HepG2 (cell line): ENCODE data around the gene RAB17. TPM values are rescaled to one million over a fixed set of nuclear protein-coding genes. Genes with fewer than 3 reads are reported as not detected.

Source experiments
- ATAC-seq: fragments of 200-7000 bp; cut with Tn5 transposase; 3 replicates; pipeline ENCODE4 v1.9.1; 2020; ENCODE audit warnings: mild to moderate bottlenecking, moderate library complexity
- BruUV-seq: library from RNA; stranded (reverse); fragments of 400-500 nt; replicated peaks from 2 replicates; lab custom pipeline; 2021; lab: Mats Ljungman, UMichigan
- CTCF ChIA-PET: fragments of 300-600 bp; formaldehyde crosslinking; extraction: SDS; loops from one replicate; lab custom pipeline; 2021; ENCODE audit warnings: low total read pairs, inconsistent platforms, low intra/inter-chr PET ratio; lab: Yijun Ruan, JAX
- POLR2A ChIA-PET: fragments of 350-600 bp; sonication (Branson Sonifier 250); formaldehyde crosslinking; loops from one replicate; lab custom pipeline; 2020; ENCODE audit warnings: antibody characterized with exemption, inconsistent platforms; lab: Yijun Ruan, JAX
- DNase-seq: peaks from one replicate; pipeline ENCODE4 v3.0.0-alpha.2; 2015; ENCODE audit warnings: low spot score
- FAIRE-seq: peaks from 3 replicates; lab custom pipeline; 2011; peaks lifted over from hg19 to GRCh38; lab: Jason Lieb, UNC
- H2AFZ ChIP-seq: one replicate; pipeline ENCODE4 v1.6.1; 2011; ENCODE audit warnings: low read length, inconsistent platforms
- H3K27ac ChIP-seq: fragments of 300-600 bp; 3 replicates; pipeline ENCODE4 v1.8.0; 2011; ENCODE audit warnings: mixed run types, mild to moderate bottlenecking, mixed read lengths, low read length, inconsistent platforms; ENCODE audit not compliant: insufficient read depth; ENCODE audit errors: extremely low read length
- H3K27me3 ChIP-seq, 2 experiments: fragments of 200-600 bp in 1 of 2; 2 replicates in 1 of 2; 3 replicates in 1 of 2; pipeline versions ENCODE4 v1.6.0 to v1.8.0; 2011; ENCODE audit warnings: low read length in 2 of 2, mild to moderate bottlenecking in 2 of 2, moderate library complexity in 2 of 2, inconsistent platforms in 1 of 2; ENCODE audit not compliant: insufficient read depth in 2 of 2, control insufficient read depth in 1 of 2
- H3K36me3 ChIP-seq, 2 experiments: fragments of 200-600 bp in 1 of 2; replicated peaks in 1 of 2; 2 replicates in 1 of 2; 3 replicates in 1 of 2; pipeline versions ENCODE4 v1.5.1 to v1.8.0; 2011; ENCODE audit warnings: low read length in 2 of 2, inconsistent platforms in 1 of 2; ENCODE audit not compliant: insufficient read depth in 2 of 2, control insufficient read depth in 1 of 2
- H3K4me1 ChIP-seq: 2 replicates; pipeline ENCODE4 v1.5.1; 2012; ENCODE audit warnings: low read length, inconsistent platforms; ENCODE audit not compliant: insufficient read depth
- H3K4me2 ChIP-seq: 2 replicates; pipeline ENCODE4 v1.6.0; 2011; ENCODE audit warnings: low read depth, low read length, inconsistent platforms
- H3K4me3 ChIP-seq, 3 experiments: fragments of 200-600 bp in 1 of 3; sonication (generic), shearing (Covaris generic) in 1 of 3; replicated peaks in 1 of 3; 2 replicates each; pipeline ENCODE4 v1.5.1; 2011 to 2016; ENCODE audit warnings: low read length in 3 of 3, inconsistent platforms in 2 of 3, low read depth in 2 of 3, mild to moderate bottlenecking in 2 of 3, control low read depth in 1 of 3, mixed read lengths in 1 of 3; ENCODE audit not compliant: insufficient read depth in 1 of 3
- H3K79me2 ChIP-seq: one replicate; pipeline ENCODE4 v1.6.1; 2011; ENCODE audit warnings: low read length, inconsistent platforms; ENCODE audit not compliant: insufficient read depth
- H3K9ac ChIP-seq: 2 replicates; pipeline ENCODE4 v1.6.0; 2011; ENCODE audit warnings: mild to moderate bottlenecking, low read depth, low read length, inconsistent platforms; ENCODE audit not compliant: insufficient read depth
- H3K9me3 ChIP-seq: 2 replicates; pipeline ENCODE4 v1.5.1; 2012; ENCODE audit warnings: mild to moderate bottlenecking, low read length
- H4K20me1 ChIP-seq: 2 replicates; pipeline ENCODE4 v1.6.0; 2011; ENCODE audit warnings: inconsistent platforms, mild to moderate bottlenecking, low read length, moderate library complexity; ENCODE audit not compliant: insufficient read depth
- ATF1 ChIP-seq: IDR thresholded peaks from 2 replicates; pipeline ENCODE4 v1.6.1; 2016; ENCODE audit warnings: mild to moderate bottlenecking, control low read depth
- BCL3 ChIP-seq: sonication (generic); formaldehyde crosslinking; IDR thresholded peaks from 2 replicates; pipeline ENCODE4 v1.5.1; 2020; ENCODE audit warnings: mild to moderate bottlenecking, missing genetic modification reagents, moderate library complexity
- CEBPG ChIP-seq: IDR thresholded peaks from 2 replicates; pipeline ENCODE4 v1.6.1; 2016
- MEIS2 ChIP-seq: sonication (generic); formaldehyde crosslinking; IDR thresholded peaks from 2 replicates; pipeline ENCODE4 v1.9.0; 2021; ENCODE audit warnings: mild to moderate bottlenecking, missing genetic modification reagents
- PLRG1 ChIP-seq: fragments of 450-650 bp; conservative IDR thresholded peaks from 2 replicates; pipeline ENCODE4 v1.6.1; 2016
- RARA ChIP-seq: IDR thresholded peaks from 2 replicates; pipeline ENCODE4 v1.6.1; 2016; ENCODE audit warnings: missing genetic modification reagents, missing compliant biosample characterization
- RNF2 ChIP-seq: fragments of 450-650 bp; conservative IDR thresholded peaks from 2 replicates; pipeline ENCODE4 v1.6.1; 2016; ENCODE audit warnings: low read depth
- ZFX ChIP-seq: sonication (generic); formaldehyde crosslinking; IDR thresholded peaks from 2 replicates; pipeline ENCODE4 v1.4.0; 2020; ENCODE audit warnings: mild to moderate bottlenecking, low read depth, missing genetic modification reagents, moderate library complexity
- WGBS: methylation state at CpG from one replicate; pipeline ENCODE4 v1.1.6; 2017; ENCODE audit warnings: low lambda C conversion rate; 5-methylcytosine and 5-hydroxymethylcytosine counted together
- in situ Hi-C: cut with HindIII; loops from 2 replicates; pipeline ENCODE4 v1.10.0; 2017; ENCODE audit warnings: low pct_unique_long_range_greater_than_20kb; ENCODE audit not compliant: extremely low pct_ligation_motif_present
- intact Hi-C: fragments of 100-400 bp; cut with micrococcal nuclease; formaldehyde crosslinking; loops from one replicate; pipeline ENCODE4 v1.10.0; 2022; ENCODE audit not compliant: unreplicated experiment
- polyA plus RNA-seq, 8 experiments: library from polyadenylated mRNA; depleted of rRNA in 3 of 8; stranded (reverse) in 7 of 8; unstranded in 1 of 8; fragments of >200 nt; fragmentation: Illumina TruSeq in 4 of 8; extraction: Trizol in 4 of 8; gene quantifications; 2 replicates each; pipeline versions ENCODE4 v1.2.1 to v1.2.3, GENCODE V29; 2011 to 2016; ENCODE audit warnings: low read depth in 4 of 8, missing spikeins in 1 of 8, mixed read lengths in 1 of 8; ENCODE audit not compliant: insufficient read depth in 1 of 8
- total RNA-seq, 5 experiments: library from RNA; depleted of rRNA; stranded (reverse); fragments of >200 nt; fragmentation: Illumina TruSeq; extraction: Trizol; gene quantifications; 2 replicates each; pipeline ENCODE4 v1.2.3, GENCODE V29; 2016; ENCODE audit warnings: low read depth in 1 of 5
- TF ChIP-seq, protein P1 (sequence below): sonication (generic); formaldehyde crosslinking; IDR thresholded peaks from 2 replicates; pipeline ENCODE4 v1.9.0; 2021; ENCODE audit warnings: mild to moderate bottlenecking, missing genetic modification reagents
- TF ChIP-seq, protein P2 (sequence below): sonication (generic); formaldehyde crosslinking; IDR thresholded peaks from 2 replicates; pipeline ENCODE4 v1.4.0; 2020; ENCODE audit warnings: missing genetic modification reagents

RAB17 gene
- total and polyA plus RNA-seq, 2 of the 13 experiments (the other 11 are each of a cell fraction or from before 2014, with no cell fraction given), result 68.0 to 124 TPM

- Histone ChIP-seq H3K4me2 (peak overlapping the region; percentile 57), H3K9ac (peak overlapping the region; percentile 38; the same call in 1 of the 2 replicates), H2AFZ (peak overlapping the region; percentile 8), H3K9me3 (no peaks in the 10 kb centered on the region), H4K20me1 (no peaks in the 10 kb centered on the region), H3K4me3 (peak overlapping the region in 1 of 3 experiments; percentile 14; a peak in 1 of 6 replicates), H3K4me1 (peaks cover 69% of the 10 kb centered on the region), H3K27me3 (peaks cover 5 to 6% of the 10 kb centered on the region in 2 experiments; a peak in 4 of 5 replicates), H3K27ac (no peak overlapping the region), H3K36me3 (no peaks in the 10 kb centered on the region), H3K79me2 (peaks cover 2% of the 10 kb centered on the region)
- DNase-seq, result peak; percentile 40
- in situ Hi-C loops, result loop anchor here (5.0 kb wide), 1 partner anchor 138 kb away; no protein-coding TSS in a partner anchor
- BruUV-seq, result no TSS peak
- intact Hi-C loops, result loop anchor here (1.0 to 2.0 kb wide), 2 partner anchors 69 to 170 kb away; no protein-coding TSS in a partner anchor
- ChIA-PET POLR2A (no interaction called here), CTCF (interaction anchor here (2.8 kb wide), 1 partner anchor 141 kb away, joined by 22 read pairs; no protein-coding TSS in a partner anchor)
- 12% methylated on average over 15 of the region's 15 CpGs for WGBS
- ATAC-seq, result no peak
- FAIRE-seq, result no peak
- TF ChIP-seq, protein P1, sequence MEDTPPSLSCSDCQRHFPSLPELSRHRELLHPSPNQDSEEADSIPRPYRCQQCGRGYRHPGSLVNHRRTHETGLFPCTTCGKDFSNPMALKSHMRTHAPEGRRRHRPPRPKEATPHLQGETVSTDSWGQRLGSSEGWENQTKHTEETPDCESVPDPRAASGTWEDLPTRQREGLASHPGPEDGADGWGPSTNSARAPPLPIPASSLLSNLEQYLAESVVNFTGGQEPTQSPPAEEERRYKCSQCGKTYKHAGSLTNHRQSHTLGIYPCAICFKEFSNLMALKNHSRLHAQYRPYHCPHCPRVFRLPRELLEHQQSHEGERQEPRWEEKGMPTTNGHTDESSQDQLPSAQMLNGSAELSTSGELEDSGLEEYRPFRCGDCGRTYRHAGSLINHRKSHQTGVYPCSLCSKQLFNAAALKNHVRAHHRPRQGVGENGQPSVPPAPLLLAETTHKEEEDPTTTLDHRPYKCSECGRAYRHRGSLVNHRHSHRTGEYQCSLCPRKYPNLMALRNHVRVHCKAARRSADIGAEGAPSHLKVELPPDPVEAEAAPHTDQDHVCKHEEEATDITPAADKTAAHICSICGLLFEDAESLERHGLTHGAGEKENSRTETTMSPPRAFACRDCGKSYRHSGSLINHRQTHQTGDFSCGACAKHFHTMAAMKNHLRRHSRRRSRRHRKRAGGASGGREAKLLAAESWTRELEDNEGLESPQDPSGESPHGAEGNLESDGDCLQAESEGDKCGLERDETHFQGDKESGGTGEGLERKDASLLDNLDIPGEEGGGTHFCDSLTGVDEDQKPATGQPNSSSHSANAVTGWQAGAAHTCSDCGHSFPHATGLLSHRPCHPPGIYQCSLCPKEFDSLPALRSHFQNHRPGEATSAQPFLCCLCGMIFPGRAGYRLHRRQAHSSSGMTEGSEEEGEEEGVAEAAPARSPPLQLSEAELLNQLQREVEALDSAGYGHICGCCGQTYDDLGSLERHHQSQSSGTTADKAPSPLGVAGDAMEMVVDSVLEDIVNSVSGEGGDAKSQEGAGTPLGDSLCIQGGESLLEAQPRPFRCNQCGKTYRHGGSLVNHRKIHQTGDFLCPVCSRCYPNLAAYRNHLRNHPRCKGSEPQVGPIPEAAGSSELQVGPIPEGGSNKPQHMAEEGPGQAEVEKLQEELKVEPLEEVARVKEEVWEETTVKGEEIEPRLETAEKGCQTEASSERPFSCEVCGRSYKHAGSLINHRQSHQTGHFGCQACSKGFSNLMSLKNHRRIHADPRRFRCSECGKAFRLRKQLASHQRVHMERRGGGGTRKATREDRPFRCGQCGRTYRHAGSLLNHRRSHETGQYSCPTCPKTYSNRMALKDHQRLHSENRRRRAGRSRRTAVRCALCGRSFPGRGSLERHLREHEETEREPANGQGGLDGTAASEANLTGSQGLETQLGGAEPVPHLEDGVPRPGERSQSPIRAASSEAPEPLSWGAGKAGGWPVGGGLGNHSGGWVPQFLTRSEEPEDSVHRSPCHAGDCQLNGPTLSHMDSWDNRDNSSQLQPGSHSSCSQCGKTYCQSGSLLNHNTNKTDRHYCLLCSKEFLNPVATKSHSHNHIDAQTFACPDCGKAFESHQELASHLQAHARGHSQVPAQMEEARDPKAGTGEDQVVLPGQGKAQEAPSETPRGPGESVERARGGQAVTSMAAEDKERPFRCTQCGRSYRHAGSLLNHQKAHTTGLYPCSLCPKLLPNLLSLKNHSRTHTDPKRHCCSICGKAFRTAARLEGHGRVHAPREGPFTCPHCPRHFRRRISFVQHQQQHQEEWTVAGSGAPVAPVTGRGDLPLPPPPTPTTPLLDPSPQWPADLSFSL (CRISPR knock-in tag), result peak; percentile 41; the same call in 1 of the 2 replicates
- TF ChIP-seq MEIS2 (CRISPR knock-in tag) (peak; percentile 45; the same call in 1 of the 2 replicates), RARA (peak; percentile 45), ZFX (CRISPR knock-in tag) (0 out of 2 replicates have a peak, but pooled peaks have one; percentile 15), CEBPG (0 out of 2 replicates have a peak, but pooled peaks have one; percentile 2), ATF1 (CRISPR knock-in tag) (0 out of 2 replicates have a peak, but pooled peaks have one; percentile 35), PLRG1 (no peak), RNF2 (0 out of 2 replicates have a peak, but pooled peaks have one; percentile 9), BCL3 (CRISPR knock-in tag) (peak; percentile 77)
- TF ChIP-seq, protein P2, sequence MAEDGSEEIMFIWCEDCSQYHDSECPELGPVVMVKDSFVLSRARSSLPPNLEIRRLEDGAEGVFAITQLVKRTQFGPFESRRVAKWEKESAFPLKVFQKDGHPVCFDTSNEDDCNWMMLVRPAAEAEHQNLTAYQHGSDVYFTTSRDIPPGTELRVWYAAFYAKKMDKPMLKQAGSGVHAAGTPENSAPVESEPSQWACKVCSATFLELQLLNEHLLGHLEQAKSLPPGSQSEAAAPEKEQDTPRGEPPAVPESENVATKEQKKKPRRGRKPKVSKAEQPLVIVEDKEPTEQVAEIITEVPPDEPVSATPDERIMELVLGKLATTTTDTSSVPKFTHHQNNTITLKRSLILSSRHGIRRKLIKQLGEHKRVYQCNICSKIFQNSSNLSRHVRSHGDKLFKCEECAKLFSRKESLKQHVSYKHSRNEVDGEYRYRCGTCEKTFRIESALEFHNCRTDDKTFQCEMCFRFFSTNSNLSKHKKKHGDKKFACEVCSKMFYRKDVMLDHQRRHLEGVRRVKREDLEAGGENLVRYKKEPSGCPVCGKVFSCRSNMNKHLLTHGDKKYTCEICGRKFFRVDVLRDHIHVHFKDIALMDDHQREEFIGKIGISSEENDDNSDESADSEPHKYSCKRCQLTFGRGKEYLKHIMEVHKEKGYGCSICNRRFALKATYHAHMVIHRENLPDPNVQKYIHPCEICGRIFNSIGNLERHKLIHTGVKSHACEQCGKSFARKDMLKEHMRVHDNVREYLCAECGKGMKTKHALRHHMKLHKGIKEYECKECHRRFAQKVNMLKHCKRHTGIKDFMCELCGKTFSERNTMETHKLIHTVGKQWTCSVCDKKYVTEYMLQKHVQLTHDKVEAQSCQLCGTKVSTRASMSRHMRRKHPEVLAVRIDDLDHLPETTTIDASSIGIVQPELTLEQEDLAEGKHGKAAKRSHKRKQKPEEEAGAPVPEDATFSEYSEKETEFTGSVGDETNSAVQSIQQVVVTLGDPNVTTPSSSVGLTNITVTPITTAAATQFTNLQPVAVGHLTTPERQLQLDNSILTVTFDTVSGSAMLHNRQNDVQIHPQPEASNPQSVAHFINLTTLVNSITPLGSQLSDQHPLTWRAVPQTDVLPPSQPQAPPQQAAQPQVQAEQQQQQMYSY (CRISPR knock-in tag), result peak; percentile 52; the same call in 1 of the 2 replicates
Measured at GRCh38 chr2:237603718-237604362, 13.3 kb upstream of the RAB17 start.
